ENCODE data around the gene TBC1D30.

DNA sequence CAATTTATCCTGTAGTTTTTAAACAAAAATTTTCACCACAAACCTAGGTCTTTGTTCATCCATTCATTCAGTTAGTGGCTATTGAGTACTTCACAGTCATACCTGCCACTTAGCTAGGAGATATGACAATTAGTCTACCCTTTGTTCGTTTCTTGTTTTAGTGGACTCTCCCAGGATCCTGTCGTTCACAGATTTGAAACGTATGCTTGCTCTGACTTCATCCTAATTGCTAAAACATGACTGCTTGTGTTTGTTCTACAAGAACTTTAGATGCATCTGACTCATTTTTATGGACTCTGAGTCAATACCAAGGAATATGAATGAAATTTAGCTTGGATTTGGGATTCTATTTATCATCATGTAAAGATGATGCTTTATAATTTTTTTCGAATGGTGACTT is 69.5 kb downstream of the TBC1D30 start:
- TF ChIP-seq, protein P1, sequence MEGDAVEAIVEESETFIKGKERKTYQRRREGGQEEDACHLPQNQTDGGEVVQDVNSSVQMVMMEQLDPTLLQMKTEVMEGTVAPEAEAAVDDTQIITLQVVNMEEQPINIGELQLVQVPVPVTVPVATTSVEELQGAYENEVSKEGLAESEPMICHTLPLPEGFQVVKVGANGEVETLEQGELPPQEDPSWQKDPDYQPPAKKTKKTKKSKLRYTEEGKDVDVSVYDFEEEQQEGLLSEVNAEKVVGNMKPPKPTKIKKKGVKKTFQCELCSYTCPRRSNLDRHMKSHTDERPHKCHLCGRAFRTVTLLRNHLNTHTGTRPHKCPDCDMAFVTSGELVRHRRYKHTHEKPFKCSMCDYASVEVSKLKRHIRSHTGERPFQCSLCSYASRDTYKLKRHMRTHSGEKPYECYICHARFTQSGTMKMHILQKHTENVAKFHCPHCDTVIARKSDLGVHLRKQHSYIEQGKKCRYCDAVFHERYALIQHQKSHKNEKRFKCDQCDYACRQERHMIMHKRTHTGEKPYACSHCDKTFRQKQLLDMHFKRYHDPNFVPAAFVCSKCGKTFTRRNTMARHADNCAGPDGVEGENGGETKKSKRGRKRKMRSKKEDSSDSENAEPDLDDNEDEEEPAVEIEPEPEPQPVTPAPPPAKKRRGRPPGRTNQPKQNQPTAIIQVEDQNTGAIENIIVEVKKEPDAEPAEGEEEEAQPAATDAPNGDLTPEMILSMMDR (IDR thresholded peaks at IDR 0.05) = no peak
- TF ChIP-seq EP300 (IDR thresholded peaks at IDR 0.05) = no peak
- TF ChIP-seq POLR2AphosphoS5 (IDR thresholded peaks at IDR 0.05) = no peak

Data from suprapubic skin (tissue), 4 donors.